Stimulated activated CD8-positive, alpha-beta memory T cell treated with anti-CD3 and anti-CD28 coated beads, Interleukin-12 subunit alpha, Interleukin-12 subunit beta, amount 100 ng/mL, for 24 hours (primary cell): ENCODE data around the gene GPN3.
"Not testable (repeated sequence)": the region's sequence is repeated elsewhere in the genome, so short reads cannot be mapped to it uniquely, and the experiment has no call there.

Experiments used
- DNase-seq: peaks from one replicate; pipeline ENCODE4 v3.0.0-alpha.2; 2020; ENCODE audit errors: extremely low read depth

GPN3 gene

GRCh38 chr12:110444455-110444854 is 23.6 kb downstream of the GPN3 start:
- DNase-seq = no peak

- DNase-seq = no peak
Observed at GRCh38 chr12:110436231-110436630, 31.8 kb downstream of the GPN3 start.

- DNase-seq = no peak
Observed at GRCh38 chr12:110431957-110432587, 36.0 kb downstream of the GPN3 start.

- DNase-seq = not testable (repeated sequence)
Observed at GRCh38 chr12:110429676-110430075, 38.4 kb downstream of the GPN3 start.

GRCh38 chr12:110426406-110426805 is 41.7 kb downstream of the GPN3 start:
- DNase-seq = no peak

GRCh38 chr12:110424237-110424636 is 43.8 kb downstream of the GPN3 start:
- no peak for DNase-seq

- no peak for DNase-seq
Observed at GRCh38 chr12:110421701-110422100, 46.4 kb downstream of the GPN3 start.

GRCh38 chr12:110421159-110421661 is 46.8 kb downstream of the GPN3 start:
- no peak for DNase-seq

GRCh38 chr12:110420644-110421043 is 47.4 kb downstream of the GPN3 start:
- DNase-seq = not testable (repeated sequence)

- DNase-seq = not testable (repeated sequence)
Observed at GRCh38 chr12:110417113-110417512, 50.9 kb downstream of the GPN3 start.

GRCh38 chr12:110410086-110410485 is 58.0 kb downstream of the GPN3 start:
- DNase-seq = not testable (repeated sequence)

GRCh38 chr12:110405126-110405662 is 62.9 kb downstream of the GPN3 start:
- not testable (repeated sequence) for DNase-seq

- DNase-seq = peak; percentile 43
Observed at GRCh38 chr12:110403976-110404682, 63.9 kb downstream of the GPN3 start.

GRCh38 chr12:110403146-110403975 is 64.7 kb downstream of the GPN3 start, which contains the start of gene ANAPC7:
Gene ANAPC7 (minus strand): TSS chr12:110403708. CDS start chr12:110403627, 81 bp downstream.
- peak; percentile 61 for DNase-seq
